ENCODE data around the gene CDH26. TPM values are rescaled to one million over a fixed set of nuclear protein-coding genes. Genes with fewer than 3 reads are reported as not detected.
A peak's percentile ranks its signal among the peaks of the same experiment; 100 is the strongest.

Gene CDH26
- total RNA-seq, 1 experiment from 2014 or later, result 1.2 TPM

DNA sequence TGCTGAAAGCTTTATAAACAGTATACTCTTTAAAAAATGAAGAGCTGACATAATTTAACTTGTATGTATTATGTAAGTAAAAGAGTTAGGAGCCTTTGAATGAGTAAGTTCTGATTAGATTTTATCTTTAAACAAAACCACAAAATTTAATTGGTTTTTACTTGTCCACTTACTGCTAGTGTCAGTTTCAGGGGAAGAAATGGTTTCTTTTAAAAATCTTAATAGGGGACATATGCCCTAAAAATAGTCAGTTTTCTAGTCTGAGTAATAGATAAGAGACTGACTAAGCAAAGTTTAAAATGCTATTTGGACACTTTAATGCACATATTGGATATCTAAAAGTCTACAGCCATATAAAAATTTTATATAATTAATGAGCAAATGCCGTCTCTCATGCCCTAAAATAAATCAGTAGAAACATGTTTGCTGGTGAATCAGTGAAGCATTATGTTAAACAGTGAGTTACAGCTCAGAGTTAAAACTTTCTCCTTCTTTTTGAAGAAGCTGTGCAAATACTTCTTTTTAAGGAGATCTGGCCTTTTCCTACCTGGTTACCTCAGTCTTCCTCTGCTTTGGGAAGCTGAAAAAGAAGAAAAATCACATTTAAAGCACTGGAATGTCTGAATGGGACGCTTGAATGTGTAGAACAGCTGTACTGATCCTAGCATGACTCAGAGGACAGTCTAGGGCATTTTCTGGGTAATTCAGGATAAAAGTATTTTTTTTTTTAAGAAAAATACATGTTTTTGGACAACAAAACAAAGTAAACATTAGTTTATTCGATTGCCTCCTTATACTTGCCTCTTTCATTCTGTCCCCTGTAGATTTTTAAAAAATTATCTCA, 55.3 kb downstream of the CDH26 start:
- H3K27me3 ChIP-seq (replicated peaks; ENCODE audit: control insufficient read depth, insufficient read depth, low read length), result no peaks in the 10 kb centered on the region
- ChIA-PET CTCF (interaction anchor here (0.6 to 1.8 kb wide), 3 partner anchors 10 to 37 kb away, joined by 3 to 5 read pairs (median 4); no protein-coding TSS in a partner anchor), POLR2A (interaction anchor here (0.6 kb wide), 1 partner anchor 55 kb away, joined by 4 read pairs; no protein-coding TSS in a partner anchor)
- DNase-seq, result no peak
- no peak overlapping the region for H3K4me3 ChIP-seq (ENCODE audit: low read depth, low read length)
- no peaks in the 10 kb centered on the region for H3K4me1 Mint-ChIP-seq (ENCODE audit: low read depth, unreplicated experiment)
- TF ChIP-seq, protein P1, sequence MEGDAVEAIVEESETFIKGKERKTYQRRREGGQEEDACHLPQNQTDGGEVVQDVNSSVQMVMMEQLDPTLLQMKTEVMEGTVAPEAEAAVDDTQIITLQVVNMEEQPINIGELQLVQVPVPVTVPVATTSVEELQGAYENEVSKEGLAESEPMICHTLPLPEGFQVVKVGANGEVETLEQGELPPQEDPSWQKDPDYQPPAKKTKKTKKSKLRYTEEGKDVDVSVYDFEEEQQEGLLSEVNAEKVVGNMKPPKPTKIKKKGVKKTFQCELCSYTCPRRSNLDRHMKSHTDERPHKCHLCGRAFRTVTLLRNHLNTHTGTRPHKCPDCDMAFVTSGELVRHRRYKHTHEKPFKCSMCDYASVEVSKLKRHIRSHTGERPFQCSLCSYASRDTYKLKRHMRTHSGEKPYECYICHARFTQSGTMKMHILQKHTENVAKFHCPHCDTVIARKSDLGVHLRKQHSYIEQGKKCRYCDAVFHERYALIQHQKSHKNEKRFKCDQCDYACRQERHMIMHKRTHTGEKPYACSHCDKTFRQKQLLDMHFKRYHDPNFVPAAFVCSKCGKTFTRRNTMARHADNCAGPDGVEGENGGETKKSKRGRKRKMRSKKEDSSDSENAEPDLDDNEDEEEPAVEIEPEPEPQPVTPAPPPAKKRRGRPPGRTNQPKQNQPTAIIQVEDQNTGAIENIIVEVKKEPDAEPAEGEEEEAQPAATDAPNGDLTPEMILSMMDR (IDR thresholded peaks at IDR 0.05; ENCODE audit: insufficient read depth in 1 of 2, low read depth in 1 of 2, low read length in 1 of 2, severe bottlenecking in 1 of 2, unreplicated experiment in 1 of 2), result no peak
- H3K27ac Mint-ChIP-seq (ENCODE audit: unreplicated experiment), result no peak overlapping the region
- H3K9me3 ChIP-seq, result peaks cover 7% of the 10 kb centered on the region; the same call in 1 of the 2 replicates
- H3K27me3 Mint-ChIP-seq (ENCODE audit: insufficient read depth, unreplicated experiment), result peaks cover 5% of the 10 kb centered on the region
- H3K4me3 Mint-ChIP-seq (ENCODE audit: unreplicated experiment), result no peak overlapping the region
- peaks cover 34% of the 10 kb centered on the region for H3K9me3 Mint-ChIP-seq (ENCODE audit: unreplicated experiment)
- H3K36me3 ChIP-seq (ENCODE audit: control insufficient read depth, insufficient read depth, low read length), result no peaks in the 10 kb centered on the region
- no peaks in the 10 kb centered on the region for H3K4me1 ChIP-seq
- intact Hi-C loops (cut with micrococcal nuclease; ENCODE audit: unreplicated experiment), result no loop called here
- no TSS peak for BruUV-seq (replicated peaks)
- no peaks in the 10 kb centered on the region for H3K36me3 Mint-ChIP-seq (ENCODE audit: insufficient read depth, unreplicated experiment)

DNA sequence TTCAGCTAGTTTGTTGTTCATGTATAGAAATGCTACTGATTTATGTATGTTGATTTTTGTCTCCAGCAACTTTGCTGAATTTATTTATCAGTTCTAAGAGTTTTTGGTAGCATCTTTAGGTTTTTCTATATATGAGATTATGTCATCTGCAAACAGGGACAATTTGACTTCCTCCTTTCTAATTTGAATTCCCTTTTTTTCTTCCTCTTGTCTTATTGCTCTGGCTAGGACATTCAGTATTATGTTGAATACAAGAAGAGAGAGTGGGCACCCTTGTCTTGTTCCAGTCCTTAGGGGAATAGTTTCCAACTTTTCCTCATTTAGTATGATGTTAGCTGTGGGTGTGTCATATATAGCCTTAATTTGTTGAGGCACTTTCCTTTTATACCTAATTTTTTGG, 58.2 kb downstream of the CDH26 start:
- BruUV-seq (replicated peaks), result no TSS peak
- ChIA-PET CTCF (interaction anchor here (1.4 kb wide), 1 partner anchor 41 kb away, joined by 3 read pairs; no protein-coding TSS in a partner anchor), POLR2A (no interaction called here)
- intact Hi-C loops (cut with micrococcal nuclease; ENCODE audit: unreplicated experiment), result no loop called here
- TF ChIP-seq, protein P1 (IDR thresholded peaks at IDR 0.05; ENCODE audit: insufficient read depth in 1 of 2, low read depth in 1 of 2, low read length in 1 of 2, severe bottlenecking in 1 of 2, unreplicated experiment in 1 of 2), result no peak
- Mint-ChIP-seq H3K27me3 (ENCODE audit: insufficient read depth, unreplicated experiment) (peaks cover 5% of the 10 kb centered on the region), H3K36me3 (ENCODE audit: insufficient read depth, unreplicated experiment) (no peaks in the 10 kb centered on the region), H3K9me3 (ENCODE audit: unreplicated experiment) (peaks cover 36% of the 10 kb centered on the region), H3K27ac (ENCODE audit: unreplicated experiment) (no peak overlapping the region), H3K4me1 (ENCODE audit: low read depth, unreplicated experiment) (no peaks in the 10 kb centered on the region), H3K4me3 (ENCODE audit: unreplicated experiment) (no peak overlapping the region)
- H3K36me3 ChIP-seq (ENCODE audit: control insufficient read depth, insufficient read depth, low read length), result no peaks in the 10 kb centered on the region
- no peaks in the 10 kb centered on the region for H3K4me1 ChIP-seq
- no peak for DNase-seq
- H3K4me3 ChIP-seq (ENCODE audit: low read depth, low read length), result no peak overlapping the region
- H3K9me3 ChIP-seq, result peaks cover 7% of the 10 kb centered on the region; the same call in 1 of the 2 replicates
- no peaks in the 10 kb centered on the region for H3K27me3 ChIP-seq (replicated peaks; ENCODE audit: control insufficient read depth, insufficient read depth, low read length)

DNA sequence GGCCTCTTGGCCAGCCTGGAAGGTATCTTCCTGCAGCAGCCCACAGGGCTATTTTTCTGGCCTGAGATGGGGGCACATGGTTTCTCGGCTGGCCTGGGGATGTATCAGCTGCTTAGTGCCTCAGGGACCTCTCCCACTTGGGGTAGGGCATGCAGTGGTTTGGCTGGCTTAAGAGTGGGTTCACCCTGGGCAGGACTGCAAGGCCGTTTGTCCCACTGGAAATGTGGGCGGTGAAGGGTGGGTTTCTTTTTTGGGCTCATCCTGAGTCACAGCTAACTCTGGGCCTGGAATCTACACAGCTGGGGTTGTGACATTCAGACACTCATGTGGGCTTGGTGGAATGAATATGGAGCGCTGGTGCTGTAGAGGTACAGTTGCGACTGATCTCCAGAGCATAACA, 62.0 kb downstream of the CDH26 start:
- DNase-seq, result peak in 1 of 2 experiments; percentile 26
- BruUV-seq (replicated peaks), result no TSS peak
- TF ChIP-seq, protein P1 (IDR thresholded peaks at IDR 0.05; ENCODE audit: insufficient read depth in 1 of 2, low read depth in 1 of 2, low read length in 1 of 2, severe bottlenecking in 1 of 2, unreplicated experiment in 1 of 2), result no peak
- Histone ChIP-seq H3K4me3 (ENCODE audit: low read depth, low read length) (no peak overlapping the region), H3K36me3 (ENCODE audit: control insufficient read depth, insufficient read depth, low read length) (no peaks in the 10 kb centered on the region), H3K9me3 (peaks cover 7% of the 10 kb centered on the region; the same call in 1 of the 2 replicates), H3K27me3 (replicated peaks; ENCODE audit: control insufficient read depth, insufficient read depth, low read length) (no peaks in the 10 kb centered on the region), H3K4me1 (peaks cover 6% of the 10 kb centered on the region)
- intact Hi-C loops (cut with micrococcal nuclease; ENCODE audit: unreplicated experiment), result no loop called here
- Mint-ChIP-seq H3K9me3 (ENCODE audit: unreplicated experiment) (peaks cover 43% of the 10 kb centered on the region), H3K27ac (ENCODE audit: unreplicated experiment) (no peak overlapping the region), H3K4me3 (ENCODE audit: unreplicated experiment) (no peak overlapping the region), H3K36me3 (ENCODE audit: insufficient read depth, unreplicated experiment) (no peaks in the 10 kb centered on the region), H3K27me3 (ENCODE audit: insufficient read depth, unreplicated experiment) (peaks cover 5% of the 10 kb centered on the region), H3K4me1 (ENCODE audit: low read depth, unreplicated experiment) (peaks cover 6% of the 10 kb centered on the region)
- CTCF ChIA-PET, result no interaction called here
- POLR2A ChIA-PET, result no interaction called here

All from Caco-2 (cell line).